ENCODE data around the gene KIRREL3.

- TF ChIP-seq MAX (IDR thresholded peaks at IDR 0.05; ENCODE audit: low read depth): no peak
- no peak for TF ChIP-seq FOXM1 (IDR thresholded peaks at IDR 0.05; ENCODE audit: low read depth)
These were observed 498.4 kb downstream of the KIRREL3 start for GRCh38 chr11:126502159-126502558.

Data from SK-N-SH (cell line).